AG04450 (cell line): Measurements from ENCODE around the gene BBS2. TPM values are rescaled to one million over a fixed set of nuclear protein-coding genes. Genes with fewer than 3 reads are reported as not detected.
A peak's percentile ranks its signal among the peaks of the same experiment; 100 is the strongest.

ENCODE experiments used
- CTCF ChIA-PET: fragments of 300-600, 350-600 bp; formaldehyde crosslinking; extraction: SDS; loops from one replicate; lab custom pipeline; 2022; ENCODE audit warnings: antibody characterized with exemption, inconsistent platforms; lab: Charles Lee
- POLR2A ChIA-PET: fragments of 350-600 bp; formaldehyde crosslinking; extraction: SDS; loops from one replicate; lab custom pipeline; 2021; ENCODE audit warnings: antibody characterized with exemption, inconsistent platforms; lab: Yijun Ruan, JAX
- DNase-seq: peaks from one replicate; pipeline ENCODE4 v3.0.0-alpha.2; 2011; ENCODE audit warnings: low read depth, low spot score
- H3K27ac ChIP-seq: one replicate; pipeline ENCODE4 v1.5.1; 2012; ENCODE audit warnings: low read depth, low read length, control low read depth
- H3K27me3 ChIP-seq: one replicate; pipeline ENCODE4 v1.6.0; 2012; ENCODE audit warnings: low read length; ENCODE audit not compliant: control insufficient read depth, insufficient read depth
- H3K4me3 ChIP-seq: 2 replicates; pipeline ENCODE4 v1.5.1; 2011; ENCODE audit warnings: mild to moderate bottlenecking, low read depth, low read length, control low read depth
- H3K9me3 ChIP-seq: 2 replicates; pipeline ENCODE4 v1.5.1; 2012; ENCODE audit warnings: low read length; ENCODE audit not compliant: control insufficient read depth, insufficient read depth
- polyA plus RNA-seq: library from polyadenylated mRNA; depleted of rRNA; stranded (reverse); fragments of >200 nt; gene quantifications from 2 replicates; pipeline ENCODE4 v1.2.3, GENCODE V29; 2011
- TF ChIP-seq, protein P1 (sequence below): IDR thresholded peaks from 2 replicates; pipeline ENCODE4 v1.5.1; 2011; ENCODE audit warnings: low read depth, low read length, control low read depth, inconsistent platforms

BBS2 gene
- polyA plus RNA-seq, 1 experiment = 53.6 TPM

DNA sequence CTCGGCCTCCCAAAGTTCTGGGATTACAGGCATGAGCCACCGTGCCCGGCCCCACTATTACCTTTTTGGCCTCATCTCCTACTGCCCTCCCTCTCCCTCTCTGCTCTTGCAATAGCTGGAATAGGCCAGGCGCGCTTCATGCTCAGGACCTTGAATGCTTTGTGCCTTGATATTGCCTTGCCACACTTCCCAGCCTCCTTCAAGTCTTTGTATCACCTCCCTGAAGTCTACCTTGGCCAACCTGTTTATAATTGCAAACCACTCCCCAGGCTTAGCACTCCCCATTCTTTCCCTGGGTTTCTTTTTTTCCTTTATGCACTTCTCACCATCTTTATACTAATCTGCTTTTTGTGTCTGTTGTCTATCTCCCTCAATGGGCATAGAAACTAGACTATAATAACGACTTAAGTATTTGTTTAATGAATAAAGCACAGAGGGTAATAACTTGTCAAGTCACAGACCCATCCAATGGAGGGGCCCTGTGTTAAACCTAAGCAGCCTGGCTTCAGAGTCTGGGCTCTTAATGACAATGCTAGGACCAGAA lies 61.8 kb downstream of the BBS2 start:
- H3K27ac ChIP-seq = no peak overlapping the region
- H3K9me3 ChIP-seq = no peaks in the 10 kb centered on the region
- H3K4me3 ChIP-seq = no peak overlapping the region
- ChIA-PET CTCF (no interaction called here), POLR2A (no interaction called here)
- DNase-seq = no peak
- no peaks in the 10 kb centered on the region for H3K27me3 ChIP-seq
- TF ChIP-seq, protein P1, sequence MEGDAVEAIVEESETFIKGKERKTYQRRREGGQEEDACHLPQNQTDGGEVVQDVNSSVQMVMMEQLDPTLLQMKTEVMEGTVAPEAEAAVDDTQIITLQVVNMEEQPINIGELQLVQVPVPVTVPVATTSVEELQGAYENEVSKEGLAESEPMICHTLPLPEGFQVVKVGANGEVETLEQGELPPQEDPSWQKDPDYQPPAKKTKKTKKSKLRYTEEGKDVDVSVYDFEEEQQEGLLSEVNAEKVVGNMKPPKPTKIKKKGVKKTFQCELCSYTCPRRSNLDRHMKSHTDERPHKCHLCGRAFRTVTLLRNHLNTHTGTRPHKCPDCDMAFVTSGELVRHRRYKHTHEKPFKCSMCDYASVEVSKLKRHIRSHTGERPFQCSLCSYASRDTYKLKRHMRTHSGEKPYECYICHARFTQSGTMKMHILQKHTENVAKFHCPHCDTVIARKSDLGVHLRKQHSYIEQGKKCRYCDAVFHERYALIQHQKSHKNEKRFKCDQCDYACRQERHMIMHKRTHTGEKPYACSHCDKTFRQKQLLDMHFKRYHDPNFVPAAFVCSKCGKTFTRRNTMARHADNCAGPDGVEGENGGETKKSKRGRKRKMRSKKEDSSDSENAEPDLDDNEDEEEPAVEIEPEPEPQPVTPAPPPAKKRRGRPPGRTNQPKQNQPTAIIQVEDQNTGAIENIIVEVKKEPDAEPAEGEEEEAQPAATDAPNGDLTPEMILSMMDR = no peak

DNA sequence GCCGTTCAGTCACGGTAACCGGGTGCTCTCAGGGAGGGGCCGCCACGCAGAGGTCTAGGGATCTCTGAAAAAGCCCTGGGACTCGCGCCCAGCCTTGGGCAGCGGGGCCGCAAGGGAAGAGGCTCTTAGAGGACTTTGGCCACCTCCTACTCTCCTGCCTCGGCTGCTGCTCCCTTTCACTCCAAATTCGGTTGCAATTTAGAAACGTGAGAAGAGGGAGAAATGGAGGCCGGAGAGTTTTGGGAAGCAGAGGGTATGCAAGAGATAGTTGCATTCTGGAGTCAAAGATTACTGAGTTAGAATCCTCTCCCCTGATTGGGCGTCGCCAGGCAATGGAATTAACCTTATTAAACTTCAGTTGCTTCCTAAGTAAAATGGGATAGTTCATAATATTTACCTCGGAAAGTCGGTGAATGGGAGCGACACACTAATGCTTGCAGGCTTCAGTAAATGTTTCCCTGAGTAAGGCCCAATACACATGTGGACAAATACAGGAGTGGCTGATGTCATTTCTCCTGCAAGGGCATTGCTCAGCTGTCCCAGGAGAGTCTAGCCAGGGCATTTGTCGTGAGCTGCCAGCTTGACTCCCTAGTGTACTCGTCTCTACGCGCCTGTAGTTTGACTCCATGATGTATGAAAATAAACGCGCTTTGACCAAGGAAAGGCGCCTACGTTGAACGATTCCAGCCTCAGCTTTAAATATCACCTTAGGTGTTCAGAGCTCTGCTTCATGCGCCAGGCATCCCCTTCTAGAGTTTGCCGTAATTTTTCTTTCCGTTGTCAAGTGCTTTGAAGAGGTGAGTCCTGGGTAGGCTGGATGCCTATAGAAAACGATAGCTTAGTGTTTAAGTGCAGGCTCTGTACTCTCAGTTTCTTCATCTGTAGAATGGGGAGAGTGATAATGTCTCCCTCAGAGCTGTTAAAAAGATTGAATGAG lies 67.8 kb downstream of the BBS2 start:
- CTCF ChIA-PET = interaction anchor here (0.8 to 3.9 kb wide), 5 partner anchors 95 to 250 kb away, joined by 3 to 12 read pairs (median 5); no protein-coding TSS in a partner anchor
- DNase-seq = no peak
- peak overlapping the region; percentile 87 for H3K4me3 ChIP-seq
- TF ChIP-seq, protein P1 = no peak
- peak overlapping the region; percentile 84 for H3K27ac ChIP-seq
- H3K9me3 ChIP-seq = no peaks in the 10 kb centered on the region; the same call in 1 of the 2 replicates
- no peaks in the 10 kb centered on the region for H3K27me3 ChIP-seq
- POLR2A ChIA-PET = interaction anchor here (1.0 kb wide), 4 partner anchors 8 to 173 kb away, joined by 3 to 5 read pairs (median 4); partner anchors contain the start of gene MT1E

DNA sequence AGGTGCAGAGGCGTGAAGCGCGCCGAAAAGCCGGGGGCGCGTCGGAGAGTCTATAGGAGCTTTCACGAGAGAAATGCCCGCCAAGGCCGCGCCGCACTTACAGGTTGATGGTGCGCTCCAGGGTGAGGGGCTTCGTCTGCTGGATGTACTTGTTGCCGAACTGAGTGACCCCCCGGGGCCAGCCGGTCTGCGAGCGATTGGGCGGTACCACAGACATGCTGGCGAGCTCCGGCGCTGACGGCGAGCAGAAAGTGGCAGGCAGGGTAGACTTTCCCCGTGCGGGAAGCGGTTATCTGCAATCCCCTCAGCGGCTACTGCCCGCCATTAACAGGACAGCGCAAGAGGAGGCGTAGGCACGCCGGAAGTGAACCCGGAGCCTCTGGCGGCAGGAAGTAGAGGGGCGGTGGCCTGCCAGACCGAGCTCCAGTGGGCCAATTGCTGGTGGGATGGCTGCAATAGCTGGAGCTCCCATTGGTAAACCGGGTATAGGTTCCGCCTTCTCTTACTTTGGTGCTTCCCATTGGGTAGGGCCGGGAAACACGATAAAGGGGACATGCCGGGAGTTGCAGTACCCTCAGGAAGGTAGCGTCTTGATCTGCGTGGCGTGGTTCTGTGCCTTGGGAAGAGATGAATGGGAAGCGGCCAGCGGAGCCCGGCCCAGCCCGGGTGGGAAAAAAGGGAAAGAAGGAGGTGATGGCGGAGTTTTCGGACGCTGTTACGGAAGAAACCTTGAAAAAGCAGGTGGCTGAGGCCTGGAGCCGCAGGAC lies 68.7 kb downstream of the BBS2 start, which contains the start of the genes NUDT21 and OGFOD1:
NUDT21 (minus strand) TSS at position 347 of the 767 bp plus-strand sequence; CDS start at position 217, 130 bp downstream.
OGFOD1 (plus strand) TSS at position 569 of the 767 bp plus-strand sequence; CDS start at position 628, 59 bp downstream.
- ChIA-PET POLR2A (interaction anchor here (1.0 kb wide), 5 partner anchors 9 to 174 kb away, joined by 3 to 6 read pairs (median 4); partner anchors contain the start of gene MT1E), CTCF (interaction anchor here (1.2 to 1.4 kb wide), 3 partner anchors 95 to 251 kb away, joined by 3 to 6 read pairs (median 5); no protein-coding TSS in a partner anchor)
- peak within 1 kb of the TSS; percentile 87 for H3K4me3 ChIP-seq
- DNase-seq = peak; percentile 93
- H3K27me3 ChIP-seq = no peaks in the 10 kb centered on the region
- TF ChIP-seq, protein P1 = 0 out of 2 replicates have a peak, but pooled peaks have one; percentile 2
- no peaks in the 10 kb centered on the region; the same call in 1 of the 2 replicates for H3K9me3 ChIP-seq
- peak within 1 kb of the TSS; percentile 84 for H3K27ac ChIP-seq

GRCh38 chr16:56450275-56450985 lies 69.4 kb downstream of the BBS2 start:
- H3K9me3 ChIP-seq = no peaks in the 10 kb centered on the region; the same call in 1 of the 2 replicates
- CTCF ChIA-PET = interaction anchor here (1.2 to 1.4 kb wide), 2 partner anchors 94 to 251 kb away, joined by 3 to 6 read pairs; no protein-coding TSS in a partner anchor
- H3K27ac ChIP-seq = peak overlapping the region; percentile 66
- DNase-seq = no peak
- H3K27me3 ChIP-seq = no peaks in the 10 kb centered on the region
- POLR2A ChIA-PET = interaction anchor here (1.0 kb wide), 5 partner anchors 10 to 175 kb away, joined by 3 to 6 read pairs (median 4); partner anchors contain the start of gene MT1E
- TF ChIP-seq, protein P1 = no peak
- H3K4me3 ChIP-seq = peak overlapping the region; percentile 87
